Activated CD4-positive, alpha-beta T cell treated with anti-CD3 and anti-CD28 coated beads for 48 hours (primary cell): ENCODE results near the gene SMIM13.

Experiments used
- DNase-seq: peaks from one replicate; pipeline ENCODE4 v3.0.0-alpha.2; 2020

The SMIM13 gene

DNA sequence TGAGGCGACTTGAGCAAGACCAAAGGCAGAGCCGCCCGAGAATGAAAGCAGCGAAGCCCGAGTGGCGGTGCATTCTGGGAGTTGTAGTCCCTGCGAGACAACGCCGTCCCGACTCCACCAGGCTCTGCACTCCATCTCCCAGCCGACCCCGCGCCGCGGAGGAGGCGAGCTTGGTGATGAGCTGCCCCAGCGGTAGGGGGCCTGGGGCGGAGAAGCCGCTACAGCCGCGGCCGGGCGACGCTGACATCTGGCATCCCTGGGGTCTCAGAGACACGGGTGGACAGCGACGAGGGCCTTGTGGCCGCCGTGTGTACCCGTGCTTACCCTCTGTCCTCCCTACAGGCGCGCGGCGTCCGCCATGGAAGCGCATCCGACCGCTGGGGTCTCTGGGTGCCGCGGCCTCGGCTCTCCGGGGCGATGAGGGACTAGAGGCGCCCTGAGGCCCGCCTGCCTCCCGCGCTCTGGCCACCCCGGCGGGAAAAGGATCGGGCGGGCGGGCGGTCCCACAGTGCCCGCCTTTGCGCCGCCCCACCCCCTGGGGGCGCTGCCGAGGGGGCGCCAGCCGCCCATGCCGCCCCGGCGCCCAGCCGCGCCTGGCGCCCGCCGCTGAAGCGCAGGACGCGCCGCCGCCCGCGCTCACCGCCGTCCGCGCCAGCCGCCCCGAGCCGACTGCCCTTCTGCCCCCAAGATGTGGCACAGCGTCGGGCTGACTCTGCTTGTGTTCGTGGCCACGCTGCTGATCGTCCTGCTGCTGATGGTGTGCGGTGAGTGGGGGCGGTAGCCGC lies at the start of gene SMIM13:
Gene SMIM13, plus strand, starts transcription at position 209 of the 785 bp plus-strand sequence. Its CDS starts 480 bp downstream, at position 689.
- DNase-seq = peak; percentile 97

DNA sequence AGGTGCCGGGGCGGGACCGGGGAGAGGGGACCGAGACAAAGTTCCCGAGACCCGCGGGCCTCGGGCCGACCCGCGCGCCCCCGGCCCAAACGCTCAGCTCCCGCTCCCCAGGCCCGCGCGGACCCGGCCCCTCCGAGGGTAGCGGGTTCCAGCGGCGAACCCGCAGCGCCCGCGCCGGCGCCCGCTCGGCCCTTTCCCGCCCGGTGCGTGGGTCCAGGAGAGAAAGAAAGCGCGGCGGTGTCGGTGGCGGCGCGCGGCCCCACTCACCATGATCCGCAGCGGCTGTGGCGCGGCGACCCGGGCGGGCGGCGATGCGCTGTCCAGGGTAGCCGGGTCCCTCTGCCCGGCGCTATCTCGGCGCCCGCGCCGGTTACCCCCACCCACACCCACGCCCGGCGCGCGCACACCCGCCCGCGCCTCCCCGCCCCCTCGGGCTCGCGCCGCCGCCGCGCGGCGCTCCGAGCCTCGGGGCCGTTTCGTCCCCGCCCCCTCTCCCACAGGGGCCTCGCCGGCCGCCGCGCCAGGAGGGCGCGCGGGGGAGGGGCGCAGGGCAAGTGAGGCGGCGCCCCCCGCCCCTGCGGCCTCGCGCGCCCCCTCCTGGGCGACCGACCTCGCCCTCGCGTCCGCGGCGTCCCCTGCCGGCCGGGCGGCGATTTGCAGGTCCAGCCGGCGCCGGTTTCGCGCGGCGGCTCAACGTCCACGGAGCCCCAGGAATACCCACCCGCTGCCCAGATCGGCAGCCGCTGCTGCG lies 49.5 kb upstream of the SMIM13 start, which contains the start of gene ELOVL2:
Gene ELOVL2, minus strand, starts transcription at position 345 of the 751 bp plus-strand sequence. Its CDS starts 75 bp downstream, at position 270.
- DNase-seq = peak; percentile 37

DNA sequence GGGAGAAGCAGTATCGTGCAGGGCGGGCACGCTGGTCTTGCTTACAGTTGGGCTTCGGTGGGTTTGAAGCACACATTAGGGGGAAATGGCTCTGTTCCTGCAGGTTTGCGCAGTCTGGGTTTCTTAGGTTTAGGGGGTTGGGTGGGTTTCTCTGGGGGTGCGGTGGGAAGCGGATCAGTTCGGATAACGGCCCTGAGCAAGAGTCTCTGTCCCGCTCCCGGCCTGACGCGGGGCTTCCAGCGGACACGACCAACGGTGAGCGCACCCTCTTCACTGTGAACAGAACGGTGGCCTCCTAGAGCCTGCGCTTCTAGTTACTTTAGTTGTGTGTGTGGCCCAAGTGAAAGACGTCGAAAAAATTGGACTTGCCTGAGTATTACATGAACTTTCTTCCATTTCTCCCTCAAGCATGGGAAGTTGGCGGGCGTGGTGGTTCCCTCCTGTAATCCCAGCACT lies 48.9 kb upstream of the SMIM13 start:
- DNase-seq = no peak

DNA sequence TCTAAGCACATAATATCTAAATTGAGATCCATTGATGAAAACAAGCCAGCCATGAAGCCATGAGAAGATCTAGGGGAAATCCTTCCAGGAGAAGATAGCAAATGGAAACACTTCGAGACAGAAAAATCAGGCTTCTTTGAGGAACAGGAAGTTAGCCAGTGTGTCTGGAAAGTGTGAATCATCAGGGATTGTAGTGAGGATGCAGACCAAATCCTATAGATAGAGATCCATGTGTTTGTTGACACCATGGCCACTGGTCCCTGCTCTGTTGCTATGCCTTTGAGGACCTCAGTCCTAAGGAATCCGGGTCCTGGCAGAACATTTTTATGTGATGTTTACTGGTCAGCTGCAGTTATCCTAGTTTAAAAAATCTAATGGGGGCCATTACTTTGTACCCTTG lies 42.9 kb upstream of the SMIM13 start:
- DNase-seq = no peak

DNA sequence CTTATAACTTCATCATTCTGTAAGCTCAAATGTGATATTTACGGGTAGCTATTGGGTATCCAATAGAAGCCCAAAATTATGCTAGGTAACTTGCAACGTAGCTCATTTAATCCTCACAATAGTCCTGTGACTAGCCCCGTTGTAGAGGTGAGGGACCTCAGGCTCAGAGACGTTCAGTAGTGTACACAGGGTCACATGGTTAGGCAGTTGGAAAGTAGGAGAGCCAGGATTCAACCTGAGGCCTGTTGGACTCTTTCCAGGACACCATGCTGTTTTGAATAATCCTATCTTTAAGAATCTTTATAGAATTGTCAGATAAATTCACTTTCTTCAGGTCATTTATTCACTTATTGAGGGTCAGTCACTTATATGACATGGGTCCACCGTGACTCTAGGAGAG lies 40.3 kb upstream of the SMIM13 start:
- DNase-seq = no peak

DNA sequence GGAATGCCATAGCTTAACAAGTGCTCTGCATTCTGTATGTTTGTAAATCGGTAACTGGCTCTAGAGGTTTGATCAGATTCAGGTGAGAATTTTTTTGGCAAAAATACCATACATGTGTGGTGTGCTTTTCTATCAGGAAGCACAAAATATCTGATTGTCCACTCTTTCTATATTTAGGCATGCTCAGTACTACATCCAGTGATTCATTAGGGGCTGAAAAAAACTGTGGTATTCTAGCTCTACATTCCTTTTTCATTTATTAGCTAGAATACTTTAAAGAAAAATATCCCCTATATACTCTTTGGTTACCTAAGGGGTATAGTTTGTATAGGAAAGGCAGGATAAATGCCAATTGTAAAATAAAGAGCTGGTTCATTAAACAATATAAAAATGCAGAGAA lies 38.9 kb upstream of the SMIM13 start:
- no peak for DNase-seq

DNA sequence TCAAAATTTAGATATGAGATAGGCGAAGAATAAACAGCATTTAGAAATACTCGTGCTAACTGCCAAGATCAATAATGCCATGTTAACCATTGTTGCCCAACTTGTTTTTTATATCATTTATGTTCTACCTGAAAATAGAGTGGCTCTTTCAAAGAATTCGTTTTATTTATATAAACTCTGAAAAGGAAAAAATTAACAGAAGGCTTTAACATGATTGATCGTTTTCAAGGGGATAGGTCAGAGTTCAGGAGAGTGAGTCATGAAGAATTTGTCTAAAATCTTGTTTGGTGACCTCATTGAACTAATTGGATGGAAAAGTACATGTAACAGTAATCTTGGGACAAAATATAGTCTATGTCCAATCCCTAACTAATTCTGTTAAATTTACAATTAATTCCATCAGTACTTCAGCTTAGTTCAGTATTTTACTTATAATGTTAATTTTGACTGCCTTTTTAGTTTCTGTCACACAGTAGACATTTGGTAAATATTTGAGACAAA lies 38.5 kb upstream of the SMIM13 start:
- no peak for DNase-seq

DNA sequence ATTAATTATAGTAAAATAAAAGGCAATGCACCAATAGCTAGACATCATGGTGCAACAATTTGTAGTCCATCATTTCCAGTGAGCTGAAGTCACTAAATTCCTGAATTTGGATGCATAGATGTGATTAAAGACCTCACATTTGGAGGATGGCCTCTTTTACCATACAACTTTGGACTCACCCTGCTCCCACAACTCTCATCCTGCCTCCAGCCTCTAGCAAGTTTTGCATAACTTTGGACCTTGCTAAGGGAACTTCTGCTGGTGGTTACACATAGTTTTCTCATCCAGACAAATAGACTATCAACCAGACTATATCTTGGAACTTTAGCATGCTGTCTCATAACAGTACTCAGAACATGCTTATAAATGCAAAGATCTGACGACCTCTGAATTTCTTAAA lies 36.8 kb upstream of the SMIM13 start:
- DNase-seq = no peak

DNA sequence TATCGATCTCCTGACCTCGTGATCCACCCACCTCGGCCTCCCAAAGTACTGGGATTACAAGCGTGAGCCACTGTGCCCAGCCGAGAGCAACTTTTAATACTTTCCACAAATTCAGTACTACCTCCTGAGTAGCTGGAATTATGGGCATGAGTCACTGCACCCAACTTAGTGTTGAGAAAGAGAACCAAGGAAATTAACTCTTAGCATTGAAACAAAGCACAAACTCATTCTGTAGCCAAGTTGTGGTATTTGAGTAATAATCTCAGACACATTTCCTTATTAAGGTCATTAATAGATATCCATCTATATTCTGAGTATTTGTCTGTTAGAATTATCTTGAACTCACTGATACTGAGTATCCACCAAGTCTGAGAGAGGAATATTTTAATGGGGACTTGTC lies 35.2 kb upstream of the SMIM13 start:
- DNase-seq = no peak

DNA sequence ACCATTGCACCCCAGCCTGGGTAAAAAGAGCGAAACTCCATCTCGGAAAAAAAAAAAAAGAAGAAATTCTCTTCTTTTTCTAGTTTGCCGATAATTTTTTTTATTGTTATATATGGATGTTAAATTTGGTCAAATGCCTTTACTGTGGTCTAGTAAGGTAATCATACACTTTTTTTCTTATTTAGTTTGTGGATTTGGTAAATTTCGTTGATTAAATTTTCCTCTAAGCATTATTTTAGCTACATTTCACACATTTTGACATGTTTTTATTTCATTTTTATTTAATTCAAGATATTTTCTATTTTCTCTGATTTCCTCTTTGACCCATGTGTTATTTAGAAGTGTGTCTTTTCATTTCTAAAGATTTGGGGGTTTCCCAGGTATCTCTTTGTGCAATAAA lies 31.6 kb upstream of the SMIM13 start:
- DNase-seq = no peak

DNA sequence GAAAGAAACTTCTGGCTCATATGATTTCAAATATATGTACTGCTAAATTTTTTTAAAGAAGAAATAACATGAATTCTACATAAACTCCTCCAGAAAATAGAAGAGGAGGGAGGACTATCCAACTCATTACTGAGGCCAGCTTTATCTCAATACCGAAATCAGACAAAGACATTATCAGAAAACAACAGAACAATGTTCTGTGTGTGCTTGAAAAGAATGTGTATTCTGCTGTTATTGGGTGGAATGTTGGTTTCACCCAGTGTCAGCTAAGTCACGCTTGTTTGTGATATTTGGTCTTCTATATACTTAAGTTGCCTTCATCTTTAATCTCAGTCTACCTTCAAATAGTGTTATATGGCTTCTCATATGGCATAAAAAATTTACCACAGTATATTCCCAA lies 30.9 kb upstream of the SMIM13 start:
- DNase-seq = no peak

DNA sequence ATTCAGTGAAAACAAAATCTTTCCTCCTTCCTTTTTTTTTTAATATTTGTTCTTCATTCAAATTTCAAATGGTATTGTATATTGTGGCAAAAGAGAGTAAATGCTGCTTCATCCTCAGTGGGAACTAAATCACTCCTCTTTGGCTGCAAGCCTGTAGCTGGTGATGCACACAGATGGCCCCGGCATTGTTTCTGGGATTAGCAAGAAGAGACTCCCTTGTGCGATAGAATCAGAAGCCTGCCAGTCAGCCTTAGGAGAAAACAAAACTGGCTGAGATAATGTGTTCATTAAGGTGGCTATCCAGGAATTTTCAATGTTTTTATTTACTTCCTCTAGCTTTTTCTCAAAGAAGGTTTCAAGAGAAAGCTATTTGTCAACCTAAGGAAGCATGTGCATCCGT lies 28.8 kb upstream of the SMIM13 start:
- no peak for DNase-seq

DNA sequence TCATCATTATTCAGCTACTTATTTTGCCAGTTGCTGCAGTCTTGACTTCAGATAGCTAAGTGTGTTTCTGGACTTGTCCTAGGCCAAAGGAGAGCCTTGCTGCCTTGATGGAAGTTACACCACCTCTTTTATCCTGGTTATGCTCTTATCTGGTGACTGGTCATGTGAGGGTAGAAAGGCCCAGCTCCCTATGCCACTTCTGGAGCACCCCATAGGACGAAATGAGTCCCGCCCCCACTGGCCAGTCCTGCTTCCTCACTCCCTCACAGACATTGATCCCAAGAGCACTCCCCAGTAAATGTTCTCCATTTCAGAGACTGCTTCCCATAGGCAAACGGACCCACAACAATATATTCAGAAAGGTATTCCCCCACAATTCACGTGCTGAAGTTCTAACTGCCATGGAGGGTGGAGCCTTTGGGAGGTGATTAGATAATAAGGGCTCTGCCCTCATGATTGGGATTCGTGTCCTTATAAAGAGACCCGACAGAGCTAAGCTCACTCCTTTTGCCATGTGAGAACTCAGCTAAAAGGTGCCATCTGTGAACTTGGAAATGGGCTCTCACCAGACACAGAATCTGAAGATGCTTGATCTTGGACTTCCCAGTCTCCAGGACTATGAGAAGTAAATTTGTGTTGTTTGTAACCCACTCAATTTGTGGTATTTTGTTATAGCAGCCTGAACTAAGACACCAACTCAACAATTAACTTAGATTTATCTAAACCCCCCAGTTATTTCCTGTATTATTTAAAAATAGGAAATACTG lies 28.0 kb upstream of the SMIM13 start:
- no peak for DNase-seq

DNA sequence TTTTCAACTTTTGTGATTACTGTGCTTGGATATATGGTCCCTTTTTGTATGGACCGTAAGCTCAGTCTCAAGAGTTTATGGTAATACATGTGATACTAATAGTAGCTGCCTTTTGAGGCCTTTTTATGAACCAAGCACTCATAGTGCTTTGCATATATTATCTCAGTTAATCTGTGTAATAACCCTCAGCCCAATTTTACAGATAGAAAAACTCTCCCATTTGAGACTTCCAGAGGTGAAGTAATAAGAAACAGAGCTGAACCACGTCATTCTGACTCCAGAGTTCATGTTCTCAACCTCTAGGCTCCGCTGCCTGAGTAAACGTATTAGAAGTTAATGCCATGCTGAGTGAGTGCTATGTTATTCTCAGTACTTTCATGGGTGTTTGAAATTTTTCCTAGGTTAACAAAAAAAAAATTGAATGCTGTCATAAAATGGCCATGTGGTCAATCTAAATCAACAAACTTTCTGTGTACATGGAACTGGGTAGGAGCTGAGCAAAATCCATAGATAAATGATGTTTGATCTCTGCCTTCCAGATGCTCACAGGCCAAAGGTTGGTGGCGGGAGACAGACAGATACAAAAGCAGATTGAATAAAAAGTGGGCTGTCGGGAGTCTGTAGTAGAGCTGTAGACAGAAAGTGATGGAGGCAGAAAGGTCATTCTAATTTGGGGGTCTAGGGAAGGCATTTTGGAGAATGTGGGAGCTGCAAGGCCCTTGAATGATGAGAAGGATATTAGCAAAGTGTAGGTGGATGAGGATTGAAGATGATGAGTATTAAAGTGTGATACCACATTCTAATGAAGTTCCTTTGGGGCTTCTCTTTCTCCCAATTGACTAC lies 26.9 kb upstream of the SMIM13 start:
- no peak for DNase-seq

DNA sequence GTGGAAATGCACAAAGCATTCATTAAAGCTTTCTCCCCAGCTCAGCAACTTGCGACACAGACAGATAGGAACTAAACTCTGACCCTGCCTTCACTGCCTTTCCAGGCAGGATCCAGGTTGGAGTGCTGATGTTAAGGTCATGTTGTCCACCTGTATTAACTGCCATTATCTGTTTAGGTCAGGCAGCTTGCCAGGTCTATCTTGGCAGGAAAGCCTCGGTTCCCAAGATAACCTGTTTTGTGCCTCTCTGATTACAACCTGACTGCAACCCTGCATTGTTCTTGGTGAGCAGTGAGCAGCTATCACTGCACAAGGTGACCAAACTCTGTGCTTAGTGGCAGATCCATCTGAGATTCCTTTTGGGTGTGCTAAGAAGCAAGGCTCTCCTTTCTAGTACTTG lies 26.3 kb upstream of the SMIM13 start:
- DNase-seq = no peak

DNA sequence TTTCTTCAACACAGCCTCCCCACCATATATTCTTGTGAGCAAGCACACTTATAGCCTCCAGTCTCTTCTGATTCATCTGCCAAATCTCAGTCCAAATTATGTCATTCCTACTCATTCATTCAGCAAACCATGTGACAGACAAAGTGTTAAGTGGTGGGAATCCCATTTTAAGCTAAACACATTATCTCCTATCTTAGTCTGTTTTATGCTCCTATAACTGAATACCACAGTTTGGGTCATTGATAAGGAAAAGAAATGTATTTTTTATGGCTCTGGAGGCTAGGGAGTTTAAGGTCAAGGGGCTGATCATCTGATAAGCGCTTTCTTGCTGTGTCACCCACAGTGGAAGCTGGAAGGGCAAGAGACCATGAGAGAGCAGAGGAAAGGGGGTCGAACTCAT lies 23.9 kb upstream of the SMIM13 start:
- DNase-seq = no peak

DNA sequence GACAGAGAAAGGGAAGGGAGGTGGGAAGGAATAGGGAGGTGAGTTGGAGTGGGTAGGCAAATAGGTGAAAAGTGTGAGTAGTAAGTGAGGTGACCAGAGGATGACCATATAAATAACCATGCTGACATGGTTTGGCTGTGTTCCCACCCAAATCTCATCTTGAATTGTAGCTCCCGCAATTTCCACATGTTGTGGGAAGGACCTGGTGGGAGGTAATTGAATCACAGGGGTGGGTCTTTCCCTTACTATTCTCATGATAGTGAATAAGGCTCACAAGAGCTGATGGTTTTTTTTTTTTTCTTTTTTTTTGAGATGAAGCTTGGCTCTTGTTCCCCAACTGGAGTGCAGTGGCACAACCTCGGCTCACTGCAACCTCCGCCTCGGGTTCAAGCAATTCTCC lies 21.5 kb upstream of the SMIM13 start:
- no peak for DNase-seq

DNA sequence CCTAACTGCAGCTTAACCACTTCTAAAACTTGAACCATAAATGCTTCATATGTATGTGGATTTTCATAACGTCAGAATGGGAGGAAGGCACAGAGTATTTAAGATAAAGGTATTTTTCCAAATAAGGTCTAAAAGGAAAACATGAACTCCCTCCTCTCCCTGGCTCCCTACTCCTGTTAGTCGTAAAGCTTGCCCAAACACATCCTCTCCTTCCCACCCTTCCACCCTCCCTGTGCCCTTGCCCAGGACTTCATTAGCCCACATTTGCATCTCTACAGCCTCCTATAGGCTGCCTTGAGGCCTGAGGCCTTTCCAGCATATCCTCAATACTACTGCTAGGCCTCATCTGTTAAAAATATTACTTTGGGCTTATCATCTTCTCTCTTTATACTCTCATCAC lies 17.1 kb upstream of the SMIM13 start:
- DNase-seq = no peak

DNA sequence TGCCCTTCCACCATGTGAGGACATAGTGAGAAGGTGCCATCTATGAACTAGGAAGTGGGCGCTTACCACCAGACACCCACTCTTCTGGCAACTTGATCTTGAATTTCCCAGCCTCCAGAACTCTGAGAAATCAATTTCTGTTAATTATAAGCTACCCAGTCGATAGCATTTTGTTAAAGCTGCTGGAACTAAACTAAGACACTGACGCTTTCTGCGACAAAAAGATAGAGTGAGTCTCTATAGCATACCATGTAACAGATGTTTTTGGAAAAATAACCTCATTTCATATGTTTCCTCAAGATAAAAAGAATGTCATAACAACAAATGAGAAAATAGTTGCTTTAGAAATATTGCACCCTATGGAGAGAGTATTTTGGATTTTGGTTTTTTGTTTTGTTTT lies 15.4 kb upstream of the SMIM13 start:
- DNase-seq = no peak

DNA sequence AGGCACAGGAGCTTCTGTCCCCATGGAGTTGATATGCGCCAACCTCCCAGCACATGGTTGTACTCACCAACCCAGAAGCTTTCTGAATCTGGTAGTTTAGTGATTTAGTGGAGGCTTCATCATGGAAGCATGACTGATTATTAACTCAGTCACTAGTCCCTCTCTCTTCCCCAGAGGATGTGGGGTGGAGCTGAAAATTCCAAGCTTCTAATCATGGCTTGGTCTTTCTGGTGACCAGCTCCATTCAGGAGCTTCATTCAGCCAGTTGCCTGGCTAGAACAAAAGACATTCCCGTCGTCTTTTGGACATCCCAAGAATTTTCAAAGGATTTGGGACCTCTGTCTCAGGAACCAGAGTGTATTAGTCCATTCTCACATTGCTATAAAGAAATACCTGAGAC lies 13.3 kb upstream of the SMIM13 start:
- DNase-seq = no peak

DNA sequence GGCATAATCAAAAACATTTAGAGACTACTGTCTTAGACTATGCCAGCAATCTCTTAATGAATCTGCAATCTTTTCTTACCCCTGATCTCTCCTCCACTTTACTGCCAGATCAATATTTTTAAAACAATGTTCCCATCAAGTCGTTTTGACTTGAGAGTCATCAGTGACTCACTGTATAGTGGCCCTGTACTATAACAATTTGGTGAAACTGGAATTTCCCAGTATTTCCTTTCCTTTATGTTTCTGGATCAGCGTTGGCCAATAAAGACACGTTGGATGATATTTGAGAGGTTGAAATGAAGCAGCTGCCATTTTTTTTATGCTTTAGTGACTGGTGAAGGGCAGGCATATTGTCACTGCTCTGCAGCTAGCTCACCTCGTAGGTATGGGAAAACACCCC lies 10.1 kb upstream of the SMIM13 start:
- DNase-seq = no peak

DNA sequence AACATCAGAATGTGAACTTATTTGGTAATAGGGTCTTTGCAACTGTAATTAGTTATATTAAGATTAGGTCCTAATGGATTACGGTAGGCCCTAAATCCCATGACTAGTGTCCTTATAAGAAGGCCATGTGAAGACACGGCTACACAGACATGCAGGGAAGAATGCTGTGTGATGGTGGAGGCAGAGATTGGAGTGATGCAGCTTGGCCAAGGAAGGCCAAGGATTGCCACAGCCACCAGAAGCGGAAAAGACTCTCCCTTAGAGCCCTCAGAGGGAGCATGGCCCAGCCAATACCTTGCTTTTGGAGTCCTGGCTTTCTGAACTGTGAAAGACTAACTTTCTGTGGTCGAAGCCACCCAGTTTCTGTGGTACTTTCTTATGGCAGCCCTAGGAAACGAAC lies 9.7 kb upstream of the SMIM13 start:
- no peak for DNase-seq
